Panc1 (cell line): ENCODE data around the gene TMEM129.

Experiments
- CTCF ChIP-seq: fragments of 450-650 bp; IDR thresholded peaks from 2 replicates; pipeline ENCODE4 v1.5.1; 2017; ENCODE audit warnings: mild to moderate bottlenecking
- POLR2AphosphoS5 ChIP-seq: IDR thresholded peaks from 2 replicates; pipeline ENCODE4 v1.6.1; 2012; ENCODE audit warnings: mild to moderate bottlenecking, low read depth, low read length, moderate library complexity
- TCF7L2 ChIP-seq: IDR thresholded peaks from 2 replicates; pipeline ENCODE4 v1.6.1; 2011; ENCODE audit warnings: mild to moderate bottlenecking, low read depth, low read length, inconsistent platforms

GRCh38 chr4:1716065-1716945 lies 4.8 kb downstream of the TMEM129 start:
- TF ChIP-seq CTCF (no peak), POLR2AphosphoS5 (peak; percentile 19), TCF7L2 (no peak)
